Nephron progenitor cell (in vitro differentiated cells): Measurements from ENCODE around the gene EYA3.

ENCODE experiments used
- DNase-seq: peaks from one replicate; pipeline ENCODE4 v3.0.0; 2021
- H3K27ac Mint-ChIP-seq: 2 replicates; pipeline ENCODE4 v1.8.0; 2021; ENCODE audit warnings: mild to moderate bottlenecking, moderate library complexity, mixed read lengths
- H3K27me3 Mint-ChIP-seq: 2 replicates; pipeline ENCODE4 v1.8.0; 2021; ENCODE audit warnings: mild to moderate bottlenecking, low read depth, mixed read lengths; ENCODE audit not compliant: poor library complexity
- H3K36me3 Mint-ChIP-seq: 2 replicates; pipeline ENCODE4 v1.8.0; 2021; ENCODE audit warnings: low read depth, mixed read lengths
- H3K4me1 Mint-ChIP-seq: 2 replicates; pipeline ENCODE4 v1.8.0; 2021; ENCODE audit warnings: mixed read lengths
- H3K4me3 Mint-ChIP-seq: 2 replicates; pipeline ENCODE4 v1.8.0; 2021; ENCODE audit warnings: mild to moderate bottlenecking, moderate library complexity, mixed read lengths
- H3K9me3 Mint-ChIP-seq: 2 replicates; pipeline ENCODE4 v1.8.0; 2021; ENCODE audit warnings: mild to moderate bottlenecking, moderate library complexity, mixed read lengths
- TF ChIP-seq, protein P1 (sequence below): fragments of 200-600 bp; sonication (generic); IDR thresholded peaks from 2 replicates; pipeline ENCODE4 v1.5.0; 2021; ENCODE audit warnings: antibody characterized with exemption

Gene EYA3, protein sequence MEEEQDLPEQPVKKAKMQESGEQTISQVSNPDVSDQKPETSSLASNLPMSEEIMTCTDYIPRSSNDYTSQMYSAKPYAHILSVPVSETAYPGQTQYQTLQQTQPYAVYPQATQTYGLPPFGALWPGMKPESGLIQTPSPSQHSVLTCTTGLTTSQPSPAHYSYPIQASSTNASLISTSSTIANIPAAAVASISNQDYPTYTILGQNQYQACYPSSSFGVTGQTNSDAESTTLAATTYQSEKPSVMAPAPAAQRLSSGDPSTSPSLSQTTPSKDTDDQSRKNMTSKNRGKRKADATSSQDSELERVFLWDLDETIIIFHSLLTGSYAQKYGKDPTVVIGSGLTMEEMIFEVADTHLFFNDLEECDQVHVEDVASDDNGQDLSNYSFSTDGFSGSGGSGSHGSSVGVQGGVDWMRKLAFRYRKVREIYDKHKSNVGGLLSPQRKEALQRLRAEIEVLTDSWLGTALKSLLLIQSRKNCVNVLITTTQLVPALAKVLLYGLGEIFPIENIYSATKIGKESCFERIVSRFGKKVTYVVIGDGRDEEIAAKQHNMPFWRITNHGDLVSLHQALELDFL

DNA sequence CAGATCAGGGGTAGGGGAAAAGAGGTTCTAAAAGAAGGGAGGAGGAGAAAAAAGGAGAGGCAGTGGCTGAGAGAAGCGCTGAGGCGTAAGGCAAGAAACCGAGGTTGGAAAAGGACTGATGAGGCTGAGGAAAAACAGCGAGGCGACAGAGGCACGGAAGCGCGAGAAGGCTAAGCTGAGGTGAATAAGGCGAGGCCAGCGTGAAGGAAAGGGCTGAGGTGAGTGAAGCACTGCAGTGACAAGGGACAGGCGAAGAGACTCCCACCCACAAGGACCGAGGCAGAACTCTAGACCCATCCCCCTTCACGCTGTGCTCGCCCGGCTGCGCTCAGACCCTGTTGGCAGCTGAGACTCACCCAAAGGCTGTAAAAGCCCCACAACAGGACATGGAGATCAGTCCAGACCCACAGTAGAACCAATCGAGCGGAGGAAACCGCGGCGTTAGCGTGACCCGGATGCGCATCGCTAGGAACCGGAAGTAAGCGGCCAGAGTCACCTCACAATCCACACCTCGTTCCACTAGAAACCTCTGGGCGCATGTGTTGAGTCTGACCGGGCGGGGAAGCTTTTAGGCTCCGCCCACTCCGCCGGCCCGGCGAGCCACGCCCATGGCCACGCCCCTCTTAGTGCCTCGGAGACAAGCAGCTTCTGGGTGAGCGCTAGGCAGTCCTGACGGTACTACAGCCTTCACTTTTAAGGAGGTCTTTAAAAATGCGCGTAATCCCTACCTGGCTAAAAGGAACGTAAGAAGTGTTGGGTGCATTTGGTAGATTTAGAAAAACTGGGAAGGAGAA, at the start of gene EYA3:
Gene EYA3 (minus strand): TSS at position 443 of the 794 bp plus-strand sequence. CDS start 30,584 bp downstream, outside the sequence.
- TF ChIP-seq, protein P1, sequence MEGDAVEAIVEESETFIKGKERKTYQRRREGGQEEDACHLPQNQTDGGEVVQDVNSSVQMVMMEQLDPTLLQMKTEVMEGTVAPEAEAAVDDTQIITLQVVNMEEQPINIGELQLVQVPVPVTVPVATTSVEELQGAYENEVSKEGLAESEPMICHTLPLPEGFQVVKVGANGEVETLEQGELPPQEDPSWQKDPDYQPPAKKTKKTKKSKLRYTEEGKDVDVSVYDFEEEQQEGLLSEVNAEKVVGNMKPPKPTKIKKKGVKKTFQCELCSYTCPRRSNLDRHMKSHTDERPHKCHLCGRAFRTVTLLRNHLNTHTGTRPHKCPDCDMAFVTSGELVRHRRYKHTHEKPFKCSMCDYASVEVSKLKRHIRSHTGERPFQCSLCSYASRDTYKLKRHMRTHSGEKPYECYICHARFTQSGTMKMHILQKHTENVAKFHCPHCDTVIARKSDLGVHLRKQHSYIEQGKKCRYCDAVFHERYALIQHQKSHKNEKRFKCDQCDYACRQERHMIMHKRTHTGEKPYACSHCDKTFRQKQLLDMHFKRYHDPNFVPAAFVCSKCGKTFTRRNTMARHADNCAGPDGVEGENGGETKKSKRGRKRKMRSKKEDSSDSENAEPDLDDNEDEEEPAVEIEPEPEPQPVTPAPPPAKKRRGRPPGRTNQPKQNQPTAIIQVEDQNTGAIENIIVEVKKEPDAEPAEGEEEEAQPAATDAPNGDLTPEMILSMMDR = no peak
- no peaks in the 10 kb centered on the region for H3K36me3 Mint-ChIP-seq
- H3K4me3 Mint-ChIP-seq = peak within 1 kb of the TSS; percentile 96
- H3K27ac Mint-ChIP-seq = peak within 1 kb of the TSS; percentile 98
- peaks cover 37% of the 10 kb centered on the region for H3K4me1 Mint-ChIP-seq
- DNase-seq = peak; percentile 99
- H3K9me3 Mint-ChIP-seq = no peaks in the 10 kb centered on the region
- peaks cover 3% of the 10 kb centered on the region for H3K27me3 Mint-ChIP-seq

DNA sequence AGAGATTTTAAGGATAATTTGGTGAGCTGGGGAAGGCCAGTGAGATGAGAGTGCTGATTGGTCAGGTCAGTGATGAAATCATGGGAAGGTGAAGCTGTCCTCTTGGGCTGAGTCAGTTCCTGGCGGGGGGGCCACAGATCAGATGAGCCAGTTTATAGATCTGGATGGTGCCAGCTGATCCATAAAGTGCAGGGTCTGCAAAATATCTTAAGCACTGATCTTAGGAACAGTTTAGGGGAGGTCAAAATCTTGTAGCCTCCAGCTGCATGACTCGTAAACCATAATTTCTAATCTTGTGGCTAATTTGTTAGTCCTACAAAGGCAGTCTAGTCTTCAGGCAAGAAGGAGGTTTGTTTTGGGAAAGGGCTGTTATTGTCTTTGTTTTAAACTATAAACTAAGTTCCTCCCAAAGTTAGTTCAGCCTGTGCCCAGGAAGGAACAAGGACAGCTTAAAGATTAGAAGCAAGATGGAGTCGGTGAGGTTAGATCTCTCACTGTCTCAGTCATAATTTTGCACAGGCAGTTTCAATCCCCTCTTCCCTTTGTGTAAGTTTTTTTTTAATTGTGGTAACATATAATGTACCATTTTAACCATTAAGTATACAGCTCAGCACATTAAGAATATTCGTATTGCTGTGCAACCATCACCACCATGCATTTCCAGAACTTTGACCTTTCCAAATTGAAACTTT, 48.7 kb upstream of the EYA3 start:
- Mint-ChIP-seq H3K4me1 (peaks cover 22% of the 10 kb centered on the region), H3K4me3 (no peak overlapping the region), H3K36me3 (no peaks in the 10 kb centered on the region), H3K9me3 (peaks cover 21% of the 10 kb centered on the region), H3K27ac (no peak overlapping the region), H3K27me3 (peaks cover 4% of the 10 kb centered on the region)
- DNase-seq = no peak
- TF ChIP-seq, protein P1 = no peak

DNA sequence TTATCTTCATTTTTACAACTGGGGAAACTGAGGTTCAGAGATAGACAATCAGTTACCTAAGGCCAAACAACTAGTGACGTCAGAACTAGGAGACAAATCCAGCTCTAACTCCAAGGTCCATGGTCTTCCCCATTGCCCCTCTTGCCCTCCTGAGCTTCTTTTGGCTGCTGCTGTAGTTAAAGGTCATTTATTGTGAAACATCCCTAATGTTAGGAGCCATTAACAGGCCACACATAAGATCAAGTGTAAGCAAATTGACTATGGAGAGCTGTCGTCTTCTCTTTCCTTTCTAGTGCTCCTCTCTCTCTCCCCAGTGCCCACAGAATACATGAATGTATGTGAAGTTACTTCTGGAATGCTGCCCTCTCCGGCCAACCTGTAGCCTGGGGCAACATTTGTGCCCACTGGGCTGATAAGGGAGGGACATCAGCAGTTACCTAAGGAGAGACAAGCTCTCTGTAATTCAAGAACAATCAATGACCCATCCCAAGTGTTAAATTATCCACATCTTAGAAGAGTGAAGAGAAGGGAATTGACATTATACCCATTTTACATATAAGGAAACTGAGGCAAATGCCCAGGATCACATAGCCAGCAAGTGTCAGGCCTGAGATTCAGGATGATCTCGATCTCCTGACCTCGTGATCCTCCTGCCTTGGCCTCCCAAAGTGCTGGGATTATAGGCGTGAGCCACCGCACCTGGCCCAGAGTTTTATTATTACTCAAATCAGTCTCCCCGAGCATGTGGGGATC, 47.9 kb upstream of the EYA3 start:
- Mint-ChIP-seq H3K4me3 (no peak overlapping the region), H3K27ac (no peak overlapping the region), H3K36me3 (no peaks in the 10 kb centered on the region), H3K4me1 (peaks cover 25% of the 10 kb centered on the region), H3K9me3 (peaks cover 21% of the 10 kb centered on the region), H3K27me3 (peaks cover 4% of the 10 kb centered on the region)
- DNase-seq = no peak
- TF ChIP-seq, protein P1 = no peak

DNA sequence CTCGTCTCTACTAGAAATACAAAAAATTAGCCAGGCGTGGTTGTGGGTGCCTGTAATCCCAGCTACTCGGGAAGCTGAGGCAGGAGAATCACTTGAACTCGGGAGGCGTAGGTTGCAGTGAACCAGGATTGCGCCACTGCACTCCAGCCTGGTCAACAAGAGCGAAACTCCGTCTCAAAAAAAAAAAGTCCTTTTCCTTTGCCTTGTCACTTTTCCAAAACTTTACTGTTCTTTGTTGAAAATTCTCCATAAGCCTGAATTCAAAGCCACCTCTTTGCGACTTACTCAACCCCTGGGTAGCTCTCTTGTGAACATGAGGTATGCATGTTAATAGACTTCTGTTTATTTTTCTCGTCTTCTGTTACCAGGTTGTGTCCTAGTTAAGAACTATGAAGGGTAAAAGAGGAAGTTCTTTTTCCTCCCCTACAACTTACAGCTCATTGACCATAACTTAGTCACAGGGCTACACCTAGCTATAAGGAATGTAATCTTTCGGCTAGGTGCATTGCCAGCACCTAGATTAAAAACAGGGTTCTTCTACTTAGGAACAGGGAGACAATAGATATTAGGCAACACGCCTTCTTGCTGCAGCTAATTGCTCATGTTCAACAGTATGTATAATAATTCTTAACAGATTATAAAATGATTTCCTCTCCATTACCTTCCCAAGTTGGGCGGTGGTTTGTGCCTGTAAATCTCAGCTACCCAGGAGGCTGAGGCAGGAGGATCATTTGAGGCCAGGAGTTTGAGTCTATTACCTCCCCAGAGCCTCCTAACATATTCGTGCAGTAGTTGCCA, 47.2 kb upstream of the EYA3 start:
- no peaks in the 10 kb centered on the region for H3K36me3 Mint-ChIP-seq
- H3K9me3 Mint-ChIP-seq = peaks cover 21% of the 10 kb centered on the region
- TF ChIP-seq, protein P1 = no peak
- H3K4me1 Mint-ChIP-seq = peaks cover 25% of the 10 kb centered on the region
- no peak overlapping the region for H3K27ac Mint-ChIP-seq
- no peak for DNase-seq
- no peak overlapping the region for H3K4me3 Mint-ChIP-seq
- H3K27me3 Mint-ChIP-seq = peaks cover 4% of the 10 kb centered on the region
